GM23338 (cell line): ENCODE data around the gene DNM2. TPM values are rescaled to one million over a fixed set of nuclear protein-coding genes. Genes with fewer than 3 reads are reported as not detected.

Experiments used
- ATAC-seq: fragments of 200-7000 bp; cut with Tn5 transposase; 3 replicates; pipeline ENCODE4 v1.9.1; 2020
- DNase-seq: peaks from one replicate; pipeline ENCODE4 v3.0.0-alpha.2; 2015; ENCODE audit warnings: low spot score
- H2AFZ ChIP-seq: fragments of 200-600 bp; sonication (generic); 2 replicates; pipeline ENCODE4 v1.8.0; 2016; ENCODE audit warnings: antibody characterized with exemption, mild to moderate bottlenecking, moderate library complexity
- H3F3A ChIP-seq: fragments of 200-600 bp; sonication (generic); replicated peaks from 2 replicates; pipeline ENCODE4 v1.8.0; 2017; ENCODE audit warnings: antibody characterized with exemption, mixed run types, low read depth
- H3K27ac ChIP-seq: fragments of 200-600 bp; sonication (generic); 2 replicates; pipeline ENCODE4 v1.6.1; 2016; ENCODE audit warnings: low read depth
- H3K27me3 ChIP-seq: fragments of 200-600 bp; sonication (generic); 2 replicates; pipeline ENCODE4 v1.8.0; 2016; ENCODE audit warnings: mild to moderate bottlenecking, mixed run types, moderate library complexity; ENCODE audit not compliant: insufficient read depth
- H3K36me3 ChIP-seq: fragments of 200-600 bp; sonication (generic); 2 replicates; pipeline ENCODE4 v1.8.0; 2016; ENCODE audit warnings: mild to moderate bottlenecking; ENCODE audit not compliant: insufficient read depth
- H3K4me1 ChIP-seq: fragments of 200-600 bp; sonication (generic); 2 replicates; pipeline ENCODE4 v1.8.0; 2016; ENCODE audit warnings: mild to moderate bottlenecking, moderate library complexity; ENCODE audit not compliant: insufficient read depth
- H3K4me2 ChIP-seq: fragments of 200-600 bp; sonication (generic); 2 replicates; pipeline ENCODE4 v1.7.1; 2017; ENCODE audit warnings: mixed run types
- H3K4me3 ChIP-seq: fragments of 200-600 bp; sonication (generic); 2 replicates; pipeline ENCODE4 v1.6.1; 2016; ENCODE audit warnings: mixed run types
- H3K79me2 ChIP-seq: fragments of 200-600 bp; sonication (generic); replicated peaks from 2 replicates; pipeline ENCODE4 v1.8.0; 2017; ENCODE audit warnings: mild to moderate bottlenecking; ENCODE audit not compliant: insufficient read depth
- H3K9me2 ChIP-seq: fragments of 200-600 bp; sonication (generic); 2 replicates; pipeline ENCODE4 v1.8.0; 2017; ENCODE audit not compliant: insufficient read depth
- H4K20me1 ChIP-seq: fragments of 200-600 bp; sonication (generic); replicated peaks from 2 replicates; pipeline ENCODE4 v1.8.0; 2017; ENCODE audit warnings: mild to moderate bottlenecking; ENCODE audit not compliant: insufficient read depth
- H3K27ac Mint-ChIP-seq: 2 replicates; pipeline ENCODE4 v1.8.0; 2020; ENCODE audit warnings: inconsistent platforms, mild to moderate bottlenecking, moderate library complexity, mixed read lengths
- H3K27me3 Mint-ChIP-seq: 3 replicates; pipeline ENCODE4 v1.8.0; 2022; ENCODE audit warnings: low read depth, mild to moderate bottlenecking, moderate library complexity, mixed read lengths, inconsistent platforms; ENCODE audit not compliant: insufficient read depth, poor library complexity
- H3K36me3 Mint-ChIP-seq: 3 replicates; pipeline ENCODE4 v1.8.0; 2021; ENCODE audit warnings: low read depth, mild to moderate bottlenecking, inconsistent platforms, moderate library complexity, mixed read lengths
- H3K4me1 Mint-ChIP-seq: 3 replicates; pipeline ENCODE4 v1.8.0; 2020; ENCODE audit warnings: mild to moderate bottlenecking, inconsistent platforms, mixed read lengths
- H3K4me3 Mint-ChIP-seq: 3 replicates; pipeline ENCODE4 v1.8.0; 2021; ENCODE audit warnings: moderate library complexity, mild to moderate bottlenecking, inconsistent platforms, mixed read lengths
- H3K9me3 Mint-ChIP-seq: 3 replicates; pipeline ENCODE4 v1.8.0; 2020; ENCODE audit warnings: moderate library complexity, mild to moderate bottlenecking, inconsistent platforms, mixed read lengths
- NANOG ChIP-seq: IDR thresholded peaks from 2 replicates; pipeline ENCODE4 v1.6.1; 2016; ENCODE audit warnings: antibody characterized with exemption, borderline replicate concordance
- POLR2AphosphoS5 ChIP-seq: IDR thresholded peaks from 2 replicates; pipeline ENCODE4 v1.6.1; 2016; ENCODE audit warnings: antibody characterized with exemption, low read depth
- REST ChIP-seq: IDR thresholded peaks from one replicate; pipeline ENCODE4 v1.6.1; 2018; ENCODE audit warnings: antibody characterized with exemption; ENCODE audit not compliant: unreplicated experiment
- STAT1 ChIP-seq: IDR thresholded peaks from one replicate; pipeline ENCODE4 v1.6.1; 2016; ENCODE audit warnings: antibody characterized with exemption; ENCODE audit not compliant: unreplicated experiment
- ZNF331 ChIP-seq: fragments of 250-450 bp; sonication (Bioruptor Pico); IDR thresholded peaks from 2 replicates; pipeline ENCODE4 v1.5.0; 2020; ENCODE audit warnings: low read depth, mild to moderate bottlenecking, moderate library complexity
- ZNF462 ChIP-seq: fragments of 250-450 bp; sonication (Bioruptor Pico); IDR thresholded peaks from 2 replicates; pipeline ENCODE4 v1.5.0; 2020; ENCODE audit warnings: mild to moderate bottlenecking, moderate library complexity
- polyA plus RNA-seq: library from polyadenylated mRNA; unstranded; fragments of >200 nt; fragmentation: Nextera tagmentation; extraction: Ambion mirVana; gene quantifications from 2 replicates; pipeline ENCODE4 v1.2.1, GENCODE V29; 2016
- total RNA-seq: library from RNA; depleted of rRNA; stranded (reverse); fragments of >200 nt; shearing (Covaris generic); gene quantifications from 2 replicates; pipeline ENCODE4 v1.2.3, GENCODE V29; 2014

DNM2 gene
- total and polyA plus RNA-seq, 2 experiments from 2014 or later, result 40.7 to 138 TPM

GRCh38 chr19:10685210-10685609 is 32.7 kb upstream of the DNM2 start (continued):
- TF ChIP-seq ZNF462 (CRISPR knock-in tag) (no peak), NANOG (no peak), REST (no peak), ZNF331 (CRISPR knock-in tag) (no peak), STAT1 (no peak)

- no peaks in the 10 kb centered on the region for H3K9me2 ChIP-seq
- no peaks in the 10 kb centered on the region for H3K9me3 Mint-ChIP-seq
- H3K27me3 Mint-ChIP-seq, result peaks cover 23% of the 10 kb centered on the region
- no peak overlapping the region for H3K27ac ChIP-seq
- H3K4me3 ChIP-seq, result no peak overlapping the region
- peaks cover 58% of the 10 kb centered on the region for H4K20me1 ChIP-seq
- no peaks in the 10 kb centered on the region for H3K27me3 ChIP-seq
- H3F3A ChIP-seq, result peaks cover 77% of the 10 kb centered on the region
- peaks cover 97% of the 10 kb centered on the region for H3K36me3 Mint-ChIP-seq
- no peak overlapping the region for H3K27ac Mint-ChIP-seq
- no peak overlapping the region for H3K4me3 Mint-ChIP-seq
- no peak overlapping the region for H2AFZ ChIP-seq
- ATAC-seq (no peak), DNase-seq (no peak)
- H3K4me1 Mint-ChIP-seq, result peaks cover 4% of the 10 kb centered on the region; the same call in 2 of the 3 replicates
- no peaks in the 10 kb centered on the region for H3K4me1 ChIP-seq
- H3K4me2 ChIP-seq, result no peak overlapping the region
- peaks cover 83% of the 10 kb centered on the region for H3K36me3 ChIP-seq
- TF ChIP-seq POLR2AphosphoS5 (0 out of 2 replicates have a peak, but pooled peaks have one; percentile 18), STAT1 (no peak)
- H3K79me2 ChIP-seq, result peaks cover 54% of the 10 kb centered on the region
These were observed 31.7 kb upstream of the DNM2 start for GRCh38 chr19:10686193-10686592.
